ENCODE measurements around the gene C6orf89. TPM values are rescaled to one million over a fixed set of nuclear protein-coding genes. Genes with fewer than 3 reads are reported as not detected.

Gene C6orf89
- total and polyA plus RNA-seq, 2 of the 8 experiments (the other 6 are each of a cell fraction or from before 2014, with no cell fraction given): 4.6 to 12.3 TPM

- TF ChIP-seq JUN (IDR thresholded peaks at IDR 0.05; ENCODE audit: low read depth, low read length): no peak
Measured at GRCh38 chr6:36926708-36927513, 41.2 kb downstream of the C6orf89 start (continued).
